Mesendoderm (in vitro differentiated cells): ENCODE data around the gene HMOX2.
A peak's percentile ranks its signal among the peaks of the same experiment; 100 is the strongest.

Experiments used
- DNase-seq: peaks from one replicate; pipeline ENCODE4 v3.0.0; 2013
- H2AK5ac ChIP-seq: 2 replicates; pipeline ENCODE4 v1.6.1; 2013; ENCODE audit warnings: low read length, inconsistent platforms
- H2BK120ac ChIP-seq: 2 replicates; pipeline ENCODE4 v1.6.1; 2013; ENCODE audit warnings: low read depth, mild to moderate bottlenecking, low read length, moderate library complexity, mixed read lengths
- H2BK15ac ChIP-seq: replicated peaks from 2 replicates; pipeline ENCODE4 v1.6.1; 2013; ENCODE audit warnings: low read depth, mild to moderate bottlenecking, moderate library complexity
- H2BK5ac ChIP-seq: 2 replicates; pipeline ENCODE4 v1.6.1; 2013; ENCODE audit warnings: low read length, inconsistent platforms
- H3K18ac ChIP-seq: 2 replicates; pipeline ENCODE4 v1.6.1; 2013; ENCODE audit warnings: mild to moderate bottlenecking, low read length, mixed read lengths
- H3K23ac ChIP-seq: one replicate; pipeline ENCODE4 v1.6.1; 2013; ENCODE audit warnings: low read length
- H3K27ac ChIP-seq: 2 replicates; pipeline ENCODE4 v1.5.1; 2013; ENCODE audit warnings: low read depth, mild to moderate bottlenecking, inconsistent platforms, low read length, moderate library complexity
- H3K27me3 ChIP-seq: 2 replicates; pipeline ENCODE4 v1.6.1; 2013; ENCODE audit warnings: low read length, control low read depth, mild to moderate bottlenecking, inconsistent platforms; ENCODE audit not compliant: insufficient read depth, poor library complexity
- H3K36me3 ChIP-seq: 2 replicates; pipeline ENCODE4 v1.6.1; 2013; ENCODE audit warnings: low read length, inconsistent platforms; ENCODE audit not compliant: control insufficient read depth, insufficient read depth
- H3K4ac ChIP-seq: one replicate; pipeline ENCODE4 v1.6.1; 2013; ENCODE audit warnings: low read depth, mild to moderate bottlenecking, low read length, moderate library complexity
- H3K4me1 ChIP-seq: 2 replicates; pipeline ENCODE4 v1.6.1; 2013; ENCODE audit warnings: low read depth, low read length, inconsistent platforms; ENCODE audit not compliant: control insufficient read depth
- H3K4me2 ChIP-seq: 2 replicates; pipeline ENCODE4 v1.6.1; 2013; ENCODE audit warnings: low read length
- H3K4me3 ChIP-seq: 2 replicates; pipeline ENCODE4 v1.5.1; 2013; ENCODE audit warnings: mild to moderate bottlenecking, low read length
- H3K56ac ChIP-seq: one replicate; pipeline ENCODE4 v1.6.1; 2013; ENCODE audit warnings: low read length
- H3K79me1 ChIP-seq: 2 replicates; pipeline ENCODE4 v1.6.1; 2013; ENCODE audit warnings: low read length, inconsistent platforms
- H3K79me2 ChIP-seq: 2 replicates; pipeline ENCODE4 v1.6.1; 2013; ENCODE audit warnings: mild to moderate bottlenecking, low read length; ENCODE audit not compliant: control insufficient read depth, insufficient read depth
- H3K9ac ChIP-seq: 2 replicates; pipeline ENCODE4 v1.6.1; 2013; ENCODE audit warnings: low read length, inconsistent platforms
- H4K5ac ChIP-seq: one replicate; pipeline ENCODE4 v1.6.1; 2013; ENCODE audit warnings: low read length
- H4K8ac ChIP-seq: one replicate; pipeline ENCODE4 v1.6.1; 2013; ENCODE audit warnings: low read depth, mild to moderate bottlenecking, control low read depth, low read length, moderate library complexity
- WGBS: extraction: QIAGEN DNeasy Blood & Tissue Kit; methylation state at CpG from one replicate; pipeline ENCODE4 v1.1.7; 2013; ENCODE audit warnings: low lambda C conversion rate, missing lambda C conversion rate; ENCODE audit not compliant: insufficient coverage; ENCODE audit errors: extremely low coverage; 5-methylcytosine and 5-hydroxymethylcytosine counted together

The HMOX2 gene

DNA sequence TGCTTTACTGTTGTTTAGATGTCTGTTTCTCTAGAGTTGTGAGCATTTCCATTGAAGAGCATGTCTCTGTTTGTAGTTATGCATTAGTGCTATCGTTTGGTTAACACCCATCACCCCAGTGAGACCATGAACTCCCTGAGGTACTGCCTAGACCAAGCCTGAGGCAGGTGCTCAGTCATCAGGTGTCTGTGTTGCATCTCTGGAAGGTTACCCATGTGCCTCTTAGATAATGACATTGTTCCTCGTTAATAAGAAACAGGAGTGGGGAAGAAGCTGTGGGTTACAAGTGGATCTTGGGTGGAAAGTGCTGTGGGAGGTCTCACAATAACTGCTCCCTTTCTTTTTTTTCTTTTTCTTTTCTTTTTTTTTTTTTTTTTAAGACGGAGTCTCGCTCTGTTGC lies 32.2 kb upstream of the HMOX2 start:
- H3K4me2 ChIP-seq = no peak overlapping the region
- H3K79me2 ChIP-seq = no peaks in the 10 kb centered on the region
- H2BK120ac ChIP-seq = no peak overlapping the region
- H4K8ac ChIP-seq = no peak overlapping the region
- H2AK5ac ChIP-seq = no peak overlapping the region
- H3K27ac ChIP-seq = no peak overlapping the region
- no peak overlapping the region for H3K56ac ChIP-seq
- no peak overlapping the region for H2BK5ac ChIP-seq
- no peak overlapping the region for H2BK15ac ChIP-seq
- no peak overlapping the region for H3K23ac ChIP-seq
- peaks cover 23% of the 10 kb centered on the region for H3K36me3 ChIP-seq
- no peak overlapping the region for H3K4me3 ChIP-seq
- H3K4ac ChIP-seq = no peak overlapping the region
- no peaks in the 10 kb centered on the region for H3K27me3 ChIP-seq
- H4K5ac ChIP-seq = no peak overlapping the region
- no peaks in the 10 kb centered on the region for H3K4me1 ChIP-seq
- H3K9ac ChIP-seq = no peak overlapping the region
- WGBS = no CpG with 5 or more reads among the region's 4 CpGs
- H3K79me1 ChIP-seq = no peaks in the 10 kb centered on the region
- no peak for DNase-seq
- H3K18ac ChIP-seq = no peak overlapping the region

DNA sequence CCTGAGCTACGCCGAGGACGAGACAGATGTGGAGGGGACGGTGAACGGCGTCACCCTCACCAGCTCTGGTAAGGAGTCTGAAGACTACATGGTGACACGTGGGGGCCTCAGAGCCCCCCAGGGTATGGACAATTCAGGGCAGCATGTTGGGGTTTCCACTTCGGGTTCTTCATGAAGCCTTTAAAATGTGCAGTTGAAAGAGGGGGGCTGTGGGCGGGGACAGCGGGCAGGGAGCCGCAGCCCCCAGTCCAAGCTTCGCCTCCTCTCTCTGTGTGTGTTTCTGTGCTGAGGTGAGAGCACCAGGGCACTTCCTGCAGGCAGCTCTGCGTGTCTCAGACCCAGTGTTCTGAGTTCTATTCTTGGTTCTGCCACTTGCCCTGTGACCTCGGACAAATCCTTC lies 25.8 kb upstream of the HMOX2 start:
- Histone ChIP-seq H4K8ac (no peak overlapping the region), H3K79me2 (no peaks in the 10 kb centered on the region), H3K18ac (no peak overlapping the region), H3K23ac (no peak overlapping the region), H3K9ac (no peak overlapping the region), H2AK5ac (no peak overlapping the region), H3K79me1 (no peaks in the 10 kb centered on the region), H3K27me3 (no peaks in the 10 kb centered on the region), H3K4me1 (no peaks in the 10 kb centered on the region), H4K5ac (no peak overlapping the region), H3K4me3 (no peak overlapping the region), H3K27ac (no peak overlapping the region), H3K4ac (no peak overlapping the region), H3K4me2 (no peak overlapping the region), H3K36me3 (peaks cover 6% of the 10 kb centered on the region), H2BK120ac (no peak overlapping the region), H2BK15ac (no peak overlapping the region), H2BK5ac (no peak overlapping the region), H3K56ac (no peak overlapping the region)
- WGBS = no CpG with 5 or more reads among the region's 14 CpGs
- DNase-seq = no peak

DNA sequence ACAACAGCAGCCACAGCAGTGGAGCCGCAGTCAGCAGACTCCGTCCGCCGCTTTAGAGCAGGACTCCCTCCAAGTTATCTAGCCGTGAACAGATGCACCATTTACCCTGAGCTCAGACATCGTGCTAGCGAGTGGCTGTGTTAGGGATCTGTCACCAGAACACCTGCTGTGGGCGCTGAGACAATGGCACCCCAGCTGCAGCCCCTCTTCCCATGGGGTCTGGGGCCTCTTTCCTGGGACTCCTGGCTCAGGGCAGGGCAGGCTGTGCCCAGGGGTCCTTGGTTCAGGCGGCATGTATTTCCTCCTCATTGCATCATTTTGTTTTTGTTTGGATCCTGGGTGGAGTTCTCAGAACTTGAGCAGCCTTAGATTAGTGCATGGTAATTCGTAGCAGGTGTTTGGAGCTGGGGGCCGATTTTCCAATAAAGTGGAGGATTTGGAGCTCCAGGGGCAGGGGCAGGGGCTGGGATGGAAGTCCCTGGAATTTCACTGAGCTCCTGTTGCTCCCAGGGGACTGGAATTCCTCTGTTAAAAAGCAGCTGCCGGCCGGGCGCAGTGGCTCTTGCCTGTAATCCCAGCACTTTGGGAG lies 25.2 kb upstream of the HMOX2 start:
- Histone ChIP-seq H3K23ac (no peak overlapping the region), H3K4me3 (no peak overlapping the region), H3K18ac (no peak overlapping the region), H3K27ac (no peak overlapping the region), H2BK5ac (no peak overlapping the region), H3K56ac (no peak overlapping the region), H2BK120ac (no peak overlapping the region), H3K79me1 (no peaks in the 10 kb centered on the region), H4K5ac (no peak overlapping the region), H2BK15ac (no peak overlapping the region), H3K27me3 (no peaks in the 10 kb centered on the region), H3K4ac (no peak overlapping the region), H3K4me2 (no peak overlapping the region), H2AK5ac (no peak overlapping the region), H4K8ac (no peak overlapping the region), H3K36me3 (peaks cover 6% of the 10 kb centered on the region), H3K9ac (no peak overlapping the region), H3K4me1 (no peaks in the 10 kb centered on the region), H3K79me2 (no peaks in the 10 kb centered on the region)
- peak; percentile 30 for DNase-seq
- no CpG with 5 or more reads among the region's 14 CpGs for WGBS

DNA sequence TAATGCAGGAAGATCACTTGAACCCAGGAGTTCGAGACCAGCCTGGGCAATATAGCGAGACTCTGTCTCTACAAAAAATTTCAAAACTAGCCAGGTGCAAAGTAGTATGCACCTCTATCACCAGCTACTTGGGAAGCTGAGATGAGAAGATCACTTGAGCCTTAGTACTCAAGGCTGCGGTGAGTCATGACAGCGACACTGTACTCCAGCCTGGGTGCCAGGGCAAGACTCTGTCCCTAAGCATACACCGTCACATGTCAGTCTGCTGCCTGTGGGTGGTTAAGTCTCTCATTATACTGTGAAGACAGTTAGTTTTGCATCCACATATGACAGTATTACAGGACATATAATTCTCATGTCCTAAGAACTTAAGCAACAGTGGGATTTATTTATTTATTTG lies 23.5 kb upstream of the HMOX2 start:
- H3K18ac ChIP-seq = no peak overlapping the region
- no peak overlapping the region for H3K9ac ChIP-seq
- no peak overlapping the region for H3K23ac ChIP-seq
- H4K8ac ChIP-seq = no peak overlapping the region
- H3K4me1 ChIP-seq = no peaks in the 10 kb centered on the region
- peaks cover 6% of the 10 kb centered on the region for H3K36me3 ChIP-seq
- H3K56ac ChIP-seq = no peak overlapping the region
- H3K4me3 ChIP-seq = no peak overlapping the region
- DNase-seq = no peak
- H3K27me3 ChIP-seq = no peaks in the 10 kb centered on the region
- H2AK5ac ChIP-seq = no peak overlapping the region
- no peak overlapping the region for H2BK120ac ChIP-seq
- no peak overlapping the region for H4K5ac ChIP-seq
- no peak overlapping the region for H2BK15ac ChIP-seq
- no peaks in the 10 kb centered on the region for H3K79me2 ChIP-seq
- H3K27ac ChIP-seq = no peak overlapping the region
- no peak overlapping the region for H2BK5ac ChIP-seq
- no peaks in the 10 kb centered on the region for H3K79me1 ChIP-seq
- WGBS = no CpG with 5 or more reads among the region's 5 CpGs
- no peak overlapping the region for H3K4ac ChIP-seq
- H3K4me2 ChIP-seq = no peak overlapping the region

DNA sequence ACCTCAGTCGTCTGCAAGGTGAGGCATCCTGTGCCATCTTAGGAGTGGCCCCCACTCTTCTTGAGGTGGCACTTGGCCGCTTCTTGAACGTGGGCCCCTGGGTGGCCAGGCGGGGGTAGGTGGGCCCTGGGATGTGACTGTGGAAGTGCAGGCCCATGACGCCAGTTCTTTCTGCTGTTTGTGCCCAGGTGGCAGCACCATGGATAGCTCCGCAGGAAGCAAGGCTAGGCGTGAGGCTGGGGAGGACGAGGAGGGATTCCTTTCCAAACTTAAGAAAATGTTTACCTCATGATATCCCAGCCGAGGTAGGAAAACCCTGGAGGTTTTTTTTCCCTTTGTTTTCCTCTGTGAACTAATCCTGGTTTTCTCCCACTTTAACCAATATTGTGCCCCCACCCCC lies 21.6 kb upstream of the HMOX2 start:
- peaks cover 6% of the 10 kb centered on the region for H3K36me3 ChIP-seq
- H3K23ac ChIP-seq = no peak overlapping the region
- H2BK5ac ChIP-seq = no peak overlapping the region
- peak; percentile 35 for DNase-seq
- no peaks in the 10 kb centered on the region for H3K79me1 ChIP-seq
- H3K27me3 ChIP-seq = no peaks in the 10 kb centered on the region
- H3K79me2 ChIP-seq = no peaks in the 10 kb centered on the region
- H2BK15ac ChIP-seq = no peak overlapping the region
- no peak overlapping the region for H3K18ac ChIP-seq
- H3K4ac ChIP-seq = no peak overlapping the region
- H3K27ac ChIP-seq = no peak overlapping the region
- H3K56ac ChIP-seq = no peak overlapping the region
- H3K4me3 ChIP-seq = no peak overlapping the region
- WGBS = no CpG with 5 or more reads among the region's 9 CpGs
- H4K5ac ChIP-seq = no peak overlapping the region
- H3K4me1 ChIP-seq = no peaks in the 10 kb centered on the region
- no peak overlapping the region for H3K9ac ChIP-seq
- no peak overlapping the region for H3K4me2 ChIP-seq
- no peak overlapping the region for H4K8ac ChIP-seq
- no peak overlapping the region for H2BK120ac ChIP-seq
- no peak overlapping the region for H2AK5ac ChIP-seq

DNA sequence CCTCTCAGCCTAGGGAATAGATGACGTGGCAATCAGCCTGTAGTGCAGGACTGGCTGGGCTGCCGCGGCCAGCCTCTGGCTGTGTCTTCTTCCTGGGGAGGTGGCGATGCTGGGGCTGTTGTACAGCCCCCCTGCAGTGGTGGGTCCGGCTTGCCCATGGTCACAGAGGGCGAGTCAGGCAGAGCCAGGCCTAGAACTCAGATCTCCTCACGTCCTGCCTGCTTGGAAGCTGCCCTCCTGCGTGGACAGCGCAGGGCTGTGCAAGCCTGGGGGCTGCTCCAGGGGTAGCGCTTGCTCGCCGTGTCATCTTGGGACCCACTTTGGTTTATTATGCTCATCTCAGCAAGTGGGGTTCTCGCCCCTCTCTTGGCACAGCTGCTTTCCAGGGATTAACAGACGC lies 21.1 kb upstream of the HMOX2 start:
- Histone ChIP-seq H3K9ac (no peak overlapping the region), H3K27me3 (no peaks in the 10 kb centered on the region), H3K4me2 (no peak overlapping the region), H3K4me1 (no peaks in the 10 kb centered on the region), H3K4me3 (no peak overlapping the region), H3K4ac (no peak overlapping the region), H3K27ac (no peak overlapping the region), H3K18ac (no peak overlapping the region), H4K5ac (no peak overlapping the region), H2BK15ac (no peak overlapping the region), H3K36me3 (peaks cover 6% of the 10 kb centered on the region), H4K8ac (no peak overlapping the region), H2AK5ac (no peak overlapping the region), H3K79me2 (no peaks in the 10 kb centered on the region), H2BK120ac (no peak overlapping the region), H3K56ac (no peak overlapping the region), H3K23ac (no peak overlapping the region), H2BK5ac (no peak overlapping the region), H3K79me1 (no peaks in the 10 kb centered on the region)
- no peak for DNase-seq
- WGBS = no CpG with 5 or more reads among the region's 14 CpGs
